Activated T-helper 1 cell treated with anti-CD3 and anti-CD28 coated beads, Interleukin-12 subunit alpha, Interleukin-12 subunit beta, Interleukin-2, Interleukin-4 antibody, amounts not matched to agents 30 ng/mL and 10 ng/mL and 1 ng/mL, durations not matched to agents 14 hours and 24 hours and 36 hours (primary cell): ENCODE data around the gene ZNF213. TPM values are rescaled to one million over a fixed set of nuclear protein-coding genes. Genes with fewer than 3 reads are reported as not detected.

ENCODE experiments used
- DNase-seq: peaks from one replicate; pipeline ENCODE4 v3.0.0; 2021; ENCODE audit warnings: low spot score
- H3K27ac Mint-ChIP-seq: one replicate; pipeline ENCODE4 v1.8.0; 2021; ENCODE audit warnings: mild to moderate bottlenecking, mixed read lengths
- H3K27me3 Mint-ChIP-seq: one replicate; pipeline ENCODE4 v1.8.0; 2022; ENCODE audit warnings: mild to moderate bottlenecking, moderate library complexity, mixed read lengths; ENCODE audit not compliant: insufficient read depth
- H3K36me3 Mint-ChIP-seq: one replicate; pipeline ENCODE4 v1.8.0; 2021; ENCODE audit warnings: low read depth, mixed read lengths
- H3K4me1 Mint-ChIP-seq: one replicate; pipeline ENCODE4 v1.8.0; 2021; ENCODE audit warnings: low read depth, mixed read lengths
- H3K4me3 Mint-ChIP-seq: one replicate; pipeline ENCODE4 v1.8.0; 2021; ENCODE audit warnings: mild to moderate bottlenecking, moderate library complexity, mixed read lengths
- H3K9me3 Mint-ChIP-seq: one replicate; pipeline ENCODE4 v1.8.0; 2021; ENCODE audit warnings: mixed read lengths
- intact Hi-C: fragments of 100-400 bp; cut with micrococcal nuclease; formaldehyde crosslinking; loops from one replicate; pipeline ENCODE4 v1.15.1; 2024
- total RNA-seq: library from RNA; stranded (reverse); gene quantifications from 2 replicates; pipeline ENCODE4 v1.2.3, GENCODE V29; 2022

Gene ZNF213
- total RNA-seq: 9.6 and 12.4 TPM in 2 replicates

GRCh38 chr16:3134338-3135125 lies at the start of gene ZNF213:
Gene ZNF213 (plus strand): TSS chr16:3135029. CDS start chr16:3137281, 2,252 bp downstream.
- Mint-ChIP-seq H3K36me3 (peaks cover 16% of the 10 kb centered on the region), H3K4me1 (peaks cover 25% of the 10 kb centered on the region), H3K4me3 (peak within 1 kb of the TSS; percentile 95), H3K9me3 (no peaks in the 10 kb centered on the region), H3K27ac (peak within 1 kb of the TSS; percentile 92), H3K27me3 (no peaks in the 10 kb centered on the region)
- intact Hi-C loops: loop anchor here (1.0 kb wide), 7 partner anchors 10 to 323 kb away; partner anchors contain the start of gene THOC6
- DNase-seq: peak; percentile 93

GRCh38 chr16:3085868-3086595 lies 48.8 kb upstream of the ZNF213 start:
- Mint-ChIP-seq H3K36me3 (peaks cover 6% of the 10 kb centered on the region), H3K4me1 (peaks cover 44% of the 10 kb centered on the region), H3K9me3 (peaks cover 3% of the 10 kb centered on the region), H3K27ac (peak overlapping the region; percentile 83), H3K27me3 (no peaks in the 10 kb centered on the region), H3K4me3 (peak overlapping the region; percentile 72)
- intact Hi-C loops: no loop called here
- DNase-seq: no peak

GRCh38 chr16:3086596-3087242 lies 48.1 kb upstream of the ZNF213 start:
- Mint-ChIP-seq H3K4me3 (peak overlapping the region; percentile 72), H3K36me3 (peaks cover 4% of the 10 kb centered on the region), H3K9me3 (no peaks in the 10 kb centered on the region), H3K27ac (peak overlapping the region; percentile 73), H3K4me1 (peaks cover 47% of the 10 kb centered on the region), H3K27me3 (no peaks in the 10 kb centered on the region)
- no peak for DNase-seq
- intact Hi-C loops: loop anchor here (1.0 kb wide), 1 partner anchor 10 kb away; no protein-coding TSS in a partner anchor

GRCh38 chr16:3087243-3088235 lies 47.3 kb upstream of the ZNF213 start:
- Mint-ChIP-seq H3K27me3 (no peaks in the 10 kb centered on the region), H3K36me3 (peaks cover 4% of the 10 kb centered on the region), H3K4me3 (peak overlapping the region; percentile 72), H3K9me3 (no peaks in the 10 kb centered on the region), H3K4me1 (peaks cover 47% of the 10 kb centered on the region), H3K27ac (peak overlapping the region; percentile 73)
- no peak for DNase-seq
- intact Hi-C loops: loop anchor here (1.0 kb wide), 1 partner anchor 9 kb away; no protein-coding TSS in a partner anchor

GRCh38 chr16:3088450-3088849 lies 46.4 kb upstream of the ZNF213 start:
- peaks cover 47% of the 10 kb centered on the region for H3K4me1 Mint-ChIP-seq
- H3K27ac Mint-ChIP-seq: peak overlapping the region; percentile 25

GRCh38 chr16:3088925-3089716 lies 45.7 kb upstream of the ZNF213 start:
- no peak overlapping the region for H3K4me3 Mint-ChIP-seq
- peaks cover 44% of the 10 kb centered on the region for H3K4me1 Mint-ChIP-seq
- no peak overlapping the region for H3K27ac Mint-ChIP-seq
- H3K36me3 Mint-ChIP-seq: no peaks in the 10 kb centered on the region
- intact Hi-C loops: no loop called here
- no peaks in the 10 kb centered on the region for H3K9me3 Mint-ChIP-seq
- DNase-seq: no peak
- H3K27me3 Mint-ChIP-seq: no peaks in the 10 kb centered on the region

More at GRCh38 chr16:3088450-3088849, 46.4 kb upstream of the ZNF213 start:
- Mint-ChIP-seq H3K4me3 (peak overlapping the region; percentile 39), H3K27me3 (no peaks in the 10 kb centered on the region), H3K36me3 (peaks cover 2% of the 10 kb centered on the region), H3K9me3 (no peaks in the 10 kb centered on the region)
- intact Hi-C loops: no loop called here
- DNase-seq: no peak

GRCh38 chr16:3089717-3090592 lies 44.9 kb upstream of the ZNF213 start:
- Mint-ChIP-seq H3K9me3 (no peaks in the 10 kb centered on the region), H3K4me3 (no peak overlapping the region), H3K36me3 (no peaks in the 10 kb centered on the region), H3K27ac (no peak overlapping the region), H3K27me3 (no peaks in the 10 kb centered on the region), H3K4me1 (peaks cover 43% of the 10 kb centered on the region)
- DNase-seq: no peak
- intact Hi-C loops: no loop called here

- Mint-ChIP-seq H3K9me3 (no peaks in the 10 kb centered on the region), H3K4me3 (no peak overlapping the region), H3K4me1 (peaks cover 39% of the 10 kb centered on the region), H3K36me3 (no peaks in the 10 kb centered on the region), H3K27me3 (no peaks in the 10 kb centered on the region), H3K27ac (peak overlapping the region; percentile 50)
- no peak for DNase-seq
- intact Hi-C loops: no loop called here
Observed at GRCh38 chr16:3091551-3091950, 43.3 kb upstream of the ZNF213 start.

- Mint-ChIP-seq H3K4me1 (peaks cover 37% of the 10 kb centered on the region), H3K27ac (no peak overlapping the region), H3K36me3 (no peaks in the 10 kb centered on the region), H3K4me3 (no peak overlapping the region), H3K9me3 (no peaks in the 10 kb centered on the region), H3K27me3 (no peaks in the 10 kb centered on the region)
- intact Hi-C loops: no loop called here
- DNase-seq: no peak
Observed at GRCh38 chr16:3092501-3092941, 42.3 kb upstream of the ZNF213 start.

- H3K9me3 Mint-ChIP-seq: no peaks in the 10 kb centered on the region
- no peak for DNase-seq
- no peaks in the 10 kb centered on the region for H3K27me3 Mint-ChIP-seq
- intact Hi-C loops: loop anchor here (1.0 kb wide), 2 partner anchors 35 to 72 kb away; no protein-coding TSS in a partner anchor
- H3K4me3 Mint-ChIP-seq: peak overlapping the region; percentile 1
- peak overlapping the region; percentile 67 for H3K27ac Mint-ChIP-seq
- no peaks in the 10 kb centered on the region for H3K36me3 Mint-ChIP-seq
- H3K4me1 Mint-ChIP-seq: peaks cover 25% of the 10 kb centered on the region
Observed at GRCh38 chr16:3094289-3095027, 40.4 kb upstream of the ZNF213 start.
